Ecto neural progenitor cell (in vitro differentiated cells): ENCODE results near the gene GNPTAB.
"Not testable (repeated sequence)": the region's sequence is repeated elsewhere in the genome, so short reads cannot be mapped to it uniquely, and the experiment has no call there.

Source experiments
- DNase-seq: peaks from one replicate; pipeline ENCODE4 v3.0.0-alpha.2; 2018; ENCODE audit warnings: low spot score

GNPTAB gene

DNA sequence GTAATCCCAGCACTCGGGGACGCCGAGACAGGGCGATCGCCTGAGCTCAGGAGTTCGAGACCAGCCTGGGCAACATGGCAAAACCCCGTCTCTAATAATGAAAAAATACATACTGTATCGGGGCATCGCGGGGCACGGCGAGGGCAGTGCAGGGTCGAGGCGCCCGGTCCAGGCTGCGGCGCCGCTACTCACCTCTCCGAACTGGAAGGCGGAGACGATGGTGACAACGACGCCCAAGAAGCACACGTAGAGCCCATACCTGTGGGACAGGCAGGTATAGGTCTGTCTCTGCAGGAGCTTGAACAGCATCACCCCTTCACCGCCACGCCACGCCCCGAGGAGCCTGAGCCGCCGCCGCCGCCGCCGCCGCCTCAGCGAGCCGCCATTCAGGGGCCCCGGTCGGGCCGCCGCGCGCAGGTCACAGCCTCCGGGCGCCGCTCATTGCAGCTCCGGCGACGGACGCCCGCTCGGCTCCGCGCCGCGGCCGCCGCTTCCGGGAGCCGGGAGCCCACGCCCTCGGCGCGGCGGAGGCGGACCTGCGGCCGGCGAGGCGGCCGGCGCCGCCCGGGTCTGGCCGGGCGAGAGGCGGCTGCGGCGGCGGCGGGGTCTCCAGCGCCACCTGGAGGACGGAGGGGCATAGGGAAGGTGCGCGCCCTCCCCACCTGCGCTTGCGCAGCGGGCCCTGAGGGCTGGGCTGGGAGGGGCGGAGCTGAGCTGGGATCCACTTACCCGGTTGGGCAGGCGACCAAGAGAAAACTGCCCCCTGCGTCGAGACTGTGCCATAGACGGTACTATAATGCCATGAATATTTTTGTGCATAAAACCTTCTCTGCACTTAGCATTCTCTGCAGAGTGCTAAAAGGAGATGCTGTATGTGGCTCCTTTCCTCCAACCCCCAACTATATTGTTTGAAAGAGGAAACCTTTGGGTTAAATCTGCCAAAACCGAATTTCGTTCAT lies at the start of gene GNPTAB:
TSS of gene GNPTAB (minus strand) at position 593 of the 959 bp plus-strand sequence. CDS start at position 309, 284 bp downstream.
- peak; percentile 99 for DNase-seq

DNA sequence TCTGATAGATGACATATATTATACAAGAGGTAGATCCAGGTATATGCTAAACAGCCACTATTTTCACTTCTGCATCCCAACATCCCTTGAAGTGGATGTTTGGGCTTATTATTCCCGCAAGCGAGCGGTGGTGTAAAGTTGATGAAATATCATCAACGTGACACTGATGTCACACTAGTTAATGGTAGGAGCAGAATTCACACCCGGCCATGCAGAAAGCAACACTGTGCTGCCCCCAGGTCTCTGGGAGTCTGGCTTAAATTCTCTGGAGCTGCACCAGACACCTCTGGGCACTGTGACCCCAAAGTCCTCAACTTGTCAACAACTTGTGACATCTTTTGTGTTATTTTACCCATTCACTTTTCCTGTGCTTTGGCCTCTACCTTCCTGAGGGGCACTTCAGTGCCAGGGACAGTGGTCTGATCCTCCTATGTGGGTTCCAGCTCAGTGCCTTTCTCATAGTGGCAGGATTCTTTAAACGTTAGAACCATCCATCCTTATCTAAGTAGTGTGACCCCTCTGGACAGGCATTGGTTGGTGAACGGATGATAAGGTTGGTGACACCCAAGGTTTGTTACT lies 47.6 kb upstream of the GNPTAB start:
- no peak for DNase-seq

DNA sequence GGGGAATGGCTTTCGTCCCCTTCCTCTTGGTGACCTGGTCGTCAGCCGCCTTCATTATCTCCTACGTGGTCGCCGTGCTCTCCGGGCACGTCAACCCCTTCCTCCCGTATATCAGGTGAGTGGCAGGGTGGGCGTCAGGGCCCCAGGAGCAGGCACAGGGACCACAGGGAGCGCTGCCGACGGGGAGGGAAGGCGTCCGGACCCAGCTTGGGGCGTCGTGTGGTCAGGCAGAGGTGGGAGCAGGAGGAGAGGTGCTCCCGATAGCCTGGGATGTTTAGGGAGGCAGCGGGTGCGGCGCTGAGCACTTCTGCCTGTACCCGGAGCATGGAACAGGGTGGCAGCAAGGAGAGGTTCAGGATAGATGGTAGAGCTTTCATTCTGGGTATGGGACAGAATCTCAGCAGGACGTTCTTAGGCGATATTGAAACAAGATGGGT lies 47.1 kb upstream of the GNPTAB start:
- no peak for DNase-seq

DNA sequence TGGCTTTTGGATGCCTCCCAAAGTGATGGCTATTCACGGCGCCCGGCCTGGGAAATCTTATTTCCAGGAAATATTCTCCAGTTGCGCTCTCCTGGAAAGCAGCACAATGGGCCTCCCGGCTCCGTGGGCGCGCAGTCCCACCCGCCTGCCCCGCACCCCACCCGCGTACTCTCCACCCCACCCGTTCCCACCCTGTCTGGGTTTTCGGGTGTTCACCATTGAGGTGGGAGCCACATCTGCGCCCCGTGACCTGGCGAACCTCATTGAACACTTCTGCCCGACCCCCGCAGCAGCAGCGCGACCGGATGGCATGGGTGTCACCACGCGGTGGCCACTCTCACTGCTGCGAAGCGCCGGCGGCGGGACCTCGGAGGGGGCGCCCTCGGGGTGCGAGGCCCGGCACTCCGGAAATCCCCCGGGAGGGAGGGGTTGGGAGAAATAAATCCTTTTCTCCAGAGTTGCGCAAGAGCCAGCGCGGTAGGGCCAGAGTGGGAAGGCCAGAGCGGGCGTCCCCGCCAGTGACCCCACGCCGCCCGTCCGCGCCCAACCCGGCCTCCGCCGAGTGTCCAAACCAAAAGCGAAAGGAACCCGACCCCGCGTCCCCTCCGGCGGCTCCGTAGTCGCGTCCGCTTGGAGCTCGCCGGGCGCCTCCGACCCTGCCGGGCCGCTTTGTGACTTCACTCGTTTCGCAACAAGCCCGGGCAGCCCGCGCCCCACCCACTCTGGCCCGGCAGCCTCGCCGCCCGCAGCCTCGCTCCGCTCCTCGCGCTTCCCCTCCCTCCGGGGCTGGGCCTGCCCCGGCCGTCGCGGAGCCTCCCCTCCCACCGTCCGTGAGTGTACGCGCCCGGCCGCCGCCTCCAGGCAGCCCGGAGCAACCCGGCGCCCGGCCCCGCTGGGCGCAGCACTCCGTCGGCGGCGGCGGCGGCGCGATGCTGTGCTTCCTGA lies 46.4 kb upstream of the GNPTAB start, which contains the start of gene DRAM1:
TSS of gene DRAM1 (plus strand) at position 720 of the 945 bp plus-strand sequence. CDS start at position 930, 210 bp downstream.
- peak; percentile 90 for DNase-seq

DNA sequence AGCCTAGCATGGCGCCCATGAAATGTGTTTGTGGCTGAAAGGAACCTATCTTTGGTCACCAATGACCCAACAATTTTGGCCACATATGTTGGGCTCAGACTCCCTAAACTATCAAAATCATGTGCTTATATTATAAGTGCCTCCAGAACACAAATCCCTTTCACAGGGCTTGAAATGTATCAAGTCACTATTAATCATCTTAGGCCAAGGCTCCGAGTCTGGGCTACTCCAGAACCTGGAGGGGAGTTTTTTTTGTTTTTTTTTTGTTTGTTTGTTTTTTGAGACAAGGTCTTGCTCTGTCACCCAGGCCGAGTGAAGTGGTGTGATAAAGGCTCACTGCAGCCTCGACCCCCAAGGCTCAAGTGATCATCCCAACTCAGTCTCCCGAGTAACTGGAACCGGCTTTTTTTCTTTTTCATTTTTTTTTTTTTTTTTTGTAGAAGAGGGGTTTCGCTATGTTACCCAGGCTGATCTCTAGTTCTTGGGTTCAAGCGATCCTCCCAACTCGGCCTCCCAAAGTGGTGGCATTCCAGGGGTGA lies 45.6 kb upstream of the GNPTAB start:
- DNase-seq, result no peak

DNA sequence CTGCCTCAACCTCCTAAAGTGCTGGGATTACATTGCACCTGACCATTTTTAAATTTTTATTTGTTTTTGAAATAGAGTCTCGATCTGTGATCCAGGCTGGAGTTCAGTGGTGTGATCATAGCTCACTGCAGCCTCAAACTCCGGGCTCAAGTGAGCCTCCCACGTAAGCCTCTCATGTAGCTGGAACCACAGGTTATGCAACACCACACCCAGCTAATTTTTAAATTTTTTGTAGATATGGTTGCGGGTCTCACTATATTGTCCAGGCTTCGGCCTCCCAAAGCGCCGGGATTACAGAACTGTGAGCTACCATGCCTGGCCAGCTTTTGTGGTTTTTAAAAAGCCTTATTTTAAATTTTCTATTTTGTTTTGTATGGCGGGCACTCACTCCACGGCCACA lies 44.4 kb upstream of the GNPTAB start:
- no peak for DNase-seq

DNA sequence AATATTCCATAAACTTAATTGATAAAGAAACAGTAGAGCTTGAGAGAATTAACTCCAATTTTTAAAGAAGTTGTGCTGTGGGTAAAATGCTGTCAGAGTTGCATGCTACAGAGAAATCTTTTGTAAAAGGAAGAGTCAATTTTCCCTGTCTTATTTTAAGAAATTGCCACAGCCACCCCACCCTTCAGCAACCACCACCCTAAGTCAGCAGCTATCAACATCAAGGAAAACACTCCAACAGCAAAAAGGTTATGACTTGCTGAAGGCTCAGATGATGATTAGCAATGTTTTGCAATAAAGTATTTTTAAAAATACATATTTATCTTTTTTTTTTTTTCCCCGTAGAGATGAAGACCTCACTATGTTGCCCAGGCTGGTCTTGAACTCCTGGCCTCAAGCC lies 40.2 kb upstream of the GNPTAB start:
- no peak for DNase-seq

DNA sequence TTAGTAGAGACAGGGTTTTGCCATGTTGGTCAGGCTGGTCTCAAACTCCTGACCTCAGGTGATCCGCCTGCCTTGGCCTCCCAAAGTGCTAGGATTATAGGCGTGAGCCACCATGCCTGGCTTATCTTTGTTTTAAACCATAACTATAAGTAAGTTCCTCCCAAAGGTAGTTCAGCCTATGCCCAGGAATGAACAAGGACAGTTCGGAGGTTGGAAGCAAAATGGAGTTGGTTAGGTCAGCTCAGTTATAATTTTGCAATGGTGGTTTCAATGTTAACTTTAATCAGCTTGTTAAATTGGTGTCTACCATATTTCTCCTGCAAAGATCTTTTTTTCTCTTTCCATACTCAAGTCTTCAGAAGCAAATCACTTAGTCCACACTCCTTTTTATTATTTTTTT lies 36.9 kb upstream of the GNPTAB start:
- not testable (repeated sequence) for DNase-seq

DNA sequence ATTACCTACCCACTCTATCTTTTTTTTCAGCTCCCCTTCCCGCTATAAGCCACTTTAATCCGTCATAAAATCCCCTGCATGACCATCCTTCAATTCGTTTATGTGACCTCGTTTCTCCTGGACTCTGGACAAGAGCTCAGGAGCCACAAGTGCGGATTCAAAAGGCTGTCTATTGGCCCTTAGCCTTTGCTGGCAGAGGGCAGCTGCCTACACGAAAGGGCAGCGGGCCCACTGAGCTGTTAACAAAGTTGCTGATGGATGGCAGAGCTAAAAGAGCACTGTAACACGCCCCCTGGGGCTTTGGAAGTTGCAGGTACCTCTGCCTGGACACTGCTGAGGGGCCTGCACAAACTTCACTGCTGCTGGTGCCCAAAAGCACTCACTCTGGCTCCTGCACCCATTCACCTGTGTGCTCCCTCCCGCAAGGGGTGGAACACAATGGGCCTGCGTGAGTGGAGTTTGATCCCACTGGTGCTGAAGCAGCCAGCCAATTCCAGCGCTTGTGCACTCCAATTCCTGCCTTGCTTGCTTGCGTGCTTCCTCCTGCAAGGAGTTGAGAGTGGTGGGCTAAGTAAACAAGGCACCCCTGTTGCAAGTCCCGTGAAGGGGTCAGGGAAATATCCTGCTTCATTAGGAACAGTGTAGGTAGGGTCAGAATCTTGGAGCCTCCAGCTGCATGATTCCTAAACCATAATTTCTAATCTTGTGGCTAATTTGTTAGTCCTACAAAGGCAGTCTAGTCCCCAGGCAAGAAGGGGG lies 36.0 kb upstream of the GNPTAB start:
- DNase-seq, result no peak

DNA sequence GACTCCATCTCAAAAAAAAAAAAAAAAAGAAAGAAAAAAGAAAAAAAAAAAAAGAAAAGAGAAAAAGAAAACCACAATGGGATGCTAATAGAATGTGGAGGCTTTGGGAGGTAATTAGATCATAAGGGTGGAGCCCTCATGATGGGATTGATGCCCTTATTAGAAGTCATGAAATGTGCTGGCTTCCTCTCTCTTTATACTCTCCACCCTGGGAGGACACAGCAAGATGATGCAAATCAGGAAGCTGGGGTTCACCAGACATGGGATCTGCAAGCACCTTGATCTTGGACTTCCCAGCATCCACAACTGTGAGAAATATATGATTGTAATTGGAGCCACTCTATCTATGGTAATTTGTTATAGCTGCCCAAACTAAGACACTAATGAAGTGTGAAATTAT lies 33.2 kb upstream of the GNPTAB start:
- DNase-seq, result no peak

DNA sequence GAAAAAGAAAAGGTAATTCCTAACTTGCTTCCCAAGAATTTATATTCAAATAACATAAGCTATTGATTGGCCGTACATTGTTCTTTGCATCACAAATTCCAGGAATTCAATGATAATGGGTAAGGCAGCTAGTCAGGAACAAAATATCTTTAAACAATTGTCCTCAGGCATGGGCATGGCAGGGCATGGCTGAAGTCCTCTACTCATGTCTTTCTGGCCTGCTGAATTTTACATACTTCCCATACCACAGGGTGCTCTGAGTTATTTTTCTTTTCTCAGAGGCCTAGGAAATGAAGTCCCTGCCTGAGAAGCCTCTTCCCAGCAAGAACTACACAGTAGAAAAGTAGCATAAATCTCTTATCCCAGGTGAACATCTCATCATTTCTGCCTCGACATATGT lies 31.5 kb upstream of the GNPTAB start:
- DNase-seq, result no peak

DNA sequence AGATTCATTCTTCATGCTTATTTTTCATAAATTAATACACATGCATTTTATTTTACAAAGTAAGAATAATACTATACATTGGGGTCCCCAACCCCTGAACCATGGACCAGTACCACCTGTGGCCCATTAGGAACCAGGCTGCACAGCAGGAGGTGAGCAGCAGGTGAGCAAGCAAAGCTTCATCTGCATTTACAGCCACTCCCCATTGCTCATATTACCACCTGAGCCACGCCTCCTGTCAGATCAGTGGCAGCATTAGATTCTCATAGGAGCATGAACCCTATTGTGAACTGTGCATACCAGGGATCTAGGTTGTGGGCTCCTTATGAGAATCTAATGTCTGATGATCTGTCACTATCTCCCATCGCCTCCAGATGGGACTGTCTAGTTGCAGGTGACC lies 30.9 kb upstream of the GNPTAB start:
- not testable (repeated sequence) for DNase-seq

DNA sequence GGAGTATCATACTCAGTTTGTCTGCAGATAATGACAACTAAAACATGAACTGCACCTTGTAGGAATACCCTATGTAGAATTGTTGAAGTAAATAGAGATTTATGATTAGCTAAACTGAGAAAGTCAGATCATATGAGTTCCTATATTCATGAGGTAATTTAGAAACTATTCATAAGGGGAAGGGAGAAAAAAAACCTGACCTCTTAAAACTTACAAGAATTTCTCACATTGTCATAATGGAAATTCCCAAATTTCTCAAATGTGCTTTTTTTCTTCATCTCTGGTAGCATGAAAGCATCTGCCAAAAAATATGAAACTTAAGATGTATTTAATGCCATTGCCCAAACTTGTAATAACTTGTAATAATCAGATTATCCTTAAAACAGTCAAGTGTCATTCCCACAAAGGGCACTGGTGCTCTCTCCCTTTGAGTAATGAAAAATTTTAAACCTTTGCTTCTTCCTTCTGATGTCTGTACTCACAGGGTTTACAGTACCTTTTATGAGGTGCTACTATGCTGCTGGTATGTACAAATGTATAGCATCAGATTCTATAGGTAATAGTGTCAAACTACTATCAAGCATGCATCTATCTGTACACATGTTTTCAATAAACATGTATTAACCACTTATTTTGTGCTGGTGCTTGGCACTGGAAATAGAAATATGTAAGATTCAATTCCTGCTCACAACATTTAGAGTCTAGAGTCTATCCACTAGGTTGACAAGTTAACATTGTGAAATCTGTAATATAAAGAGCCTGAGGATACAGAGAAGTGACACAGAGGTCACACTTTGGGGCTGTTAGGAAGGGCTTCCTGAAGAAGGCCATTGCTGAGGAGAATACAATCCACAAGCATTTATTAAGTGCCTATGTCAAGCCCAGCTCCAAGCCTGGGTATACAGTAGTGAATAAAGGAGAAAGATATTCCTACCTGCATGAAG lies 29.2 kb upstream of the GNPTAB start:
- DNase-seq, result no peak

DNA sequence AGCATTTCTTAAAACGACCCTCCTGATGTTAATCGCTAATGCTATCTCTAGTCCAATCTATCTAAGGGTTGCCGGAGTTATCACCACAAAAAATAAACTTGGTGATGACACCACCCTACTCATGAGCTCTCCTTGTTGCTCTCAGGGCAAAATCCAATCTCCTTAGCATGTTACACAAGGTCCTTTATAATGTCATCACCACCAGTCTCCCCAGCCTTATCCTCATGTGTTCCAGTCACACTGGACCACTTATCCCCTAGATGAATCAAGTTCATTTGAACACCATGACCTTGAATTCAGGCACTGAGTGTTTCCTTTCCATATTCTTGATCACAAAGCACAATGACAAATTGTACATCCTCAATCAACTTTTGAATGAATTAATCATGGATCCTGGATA lies 27.6 kb upstream of the GNPTAB start:
- DNase-seq, result no peak

DNA sequence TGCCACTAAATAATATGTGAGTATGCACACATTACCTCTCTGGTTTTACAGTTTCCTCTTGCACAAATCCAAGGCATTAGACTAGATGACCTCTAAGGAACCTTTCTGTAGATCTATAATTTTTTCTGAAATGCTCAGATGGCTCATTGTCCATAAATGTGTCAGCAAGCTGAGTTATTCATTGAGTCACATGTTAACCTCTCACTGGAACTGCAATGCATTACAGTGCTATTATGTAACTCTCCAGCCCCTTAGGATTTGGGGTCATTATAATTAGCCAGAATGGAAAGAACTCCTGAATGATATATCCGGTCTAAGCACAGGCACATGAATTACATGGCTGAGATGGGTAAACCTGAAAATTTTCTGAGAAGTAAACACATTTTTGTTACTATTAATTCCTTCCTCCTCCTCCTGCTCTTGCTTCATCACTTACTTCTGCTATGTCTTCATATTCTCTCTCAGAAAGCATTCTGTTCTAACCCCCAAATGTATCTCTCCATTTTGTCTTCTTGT lies 26.3 kb upstream of the GNPTAB start:
- no peak for DNase-seq

DNA sequence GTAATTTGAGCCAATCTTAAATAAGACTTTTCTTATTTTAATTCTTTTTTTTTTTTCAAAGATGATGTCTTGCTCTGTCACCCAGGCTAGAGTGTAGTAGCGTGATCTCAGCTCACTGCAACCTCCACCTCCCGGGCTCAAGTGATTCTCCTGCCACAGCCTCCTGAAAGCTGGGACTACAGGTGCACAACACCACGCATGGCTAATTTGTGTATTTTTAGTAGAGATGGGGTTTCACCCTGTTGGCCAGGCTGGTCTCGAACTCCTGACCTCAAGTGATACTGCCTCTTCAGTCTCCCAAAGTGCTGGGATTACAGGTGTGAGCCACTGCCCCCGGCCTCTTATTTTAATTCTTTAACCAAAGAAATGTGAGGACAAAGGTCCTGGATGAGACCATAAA lies 25.9 kb upstream of the GNPTAB start:
- not testable (repeated sequence) for DNase-seq

DNA sequence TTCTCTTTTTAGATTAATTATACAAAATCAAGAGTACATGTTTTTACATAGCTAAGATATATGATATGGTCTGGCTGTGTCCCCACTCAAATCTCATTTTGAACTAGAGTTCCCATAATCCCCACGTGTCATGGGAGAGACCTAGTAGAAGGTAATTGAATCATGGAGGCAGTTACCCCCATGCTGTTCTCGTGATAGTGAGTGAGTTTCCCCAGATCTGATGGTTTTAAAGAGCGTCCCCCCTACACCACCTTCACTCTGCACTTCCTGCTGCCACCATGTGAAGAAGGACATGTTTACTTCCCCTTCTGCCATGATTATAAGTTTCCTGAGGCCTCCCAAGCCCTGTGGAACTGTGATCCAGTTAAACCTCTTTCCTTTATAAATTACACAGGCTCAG lies 25.2 kb upstream of the GNPTAB start:
- DNase-seq, result no peak

DNA sequence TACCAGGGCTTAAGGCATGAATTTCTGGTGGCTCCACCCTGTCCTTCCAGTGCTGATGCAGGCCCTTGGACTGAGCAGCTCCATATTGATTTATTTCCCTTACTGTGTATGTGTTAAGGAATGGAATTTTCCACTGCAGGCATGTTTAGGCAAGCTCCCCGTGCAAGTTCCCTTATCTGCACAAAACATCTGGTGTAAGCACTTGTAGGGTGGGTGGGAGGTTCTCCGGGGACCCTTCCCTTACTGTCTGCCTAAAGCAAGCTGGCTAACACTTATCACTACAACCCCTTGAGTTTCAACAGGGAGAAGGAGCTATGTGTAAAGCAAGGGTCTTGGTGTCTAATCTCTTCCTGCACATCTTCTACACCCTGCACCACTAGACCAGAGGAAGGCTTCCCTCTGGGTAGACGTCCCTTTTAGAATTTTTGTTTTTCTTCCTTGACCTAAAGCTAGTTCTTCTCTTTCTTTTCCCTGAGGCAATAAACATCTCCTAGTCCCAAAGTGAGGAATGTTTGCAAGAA lies 24.7 kb upstream of the GNPTAB start:
- DNase-seq, result no peak

DNA sequence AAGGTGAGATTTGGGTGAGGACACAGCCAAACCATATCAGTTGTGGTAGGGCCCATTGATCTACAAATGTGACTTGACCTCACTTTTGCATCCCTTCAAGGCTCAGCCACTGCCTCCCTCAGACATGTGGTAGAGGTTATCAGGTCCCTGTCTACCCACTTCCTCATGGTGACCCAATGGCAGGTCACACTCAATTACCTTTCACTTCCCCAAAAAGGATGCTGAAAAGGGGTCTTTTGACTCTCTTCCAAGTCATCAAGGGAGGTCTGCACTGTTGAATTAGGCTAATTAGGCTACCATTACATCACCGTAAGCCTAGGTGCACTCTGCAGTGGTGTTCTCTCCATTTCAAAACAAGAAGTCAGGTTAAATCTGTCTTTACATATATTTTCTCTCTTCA lies 24.0 kb upstream of the GNPTAB start:
- no peak for DNase-seq
